GM23338 (cell line): ENCODE results near the gene FGF2. TPM values are rescaled to one million over a fixed set of nuclear protein-coding genes. Genes with fewer than 3 reads are reported as not detected.
A peak's percentile ranks its signal among the peaks of the same experiment; 100 is the strongest.

Experiments used
- ATAC-seq: fragments of 200-7000 bp; cut with Tn5 transposase; 3 replicates; pipeline ENCODE4 v1.9.1; 2020
- DNase-seq: peaks from one replicate; pipeline ENCODE4 v3.0.0-alpha.2; 2015; ENCODE audit warnings: low spot score
- H2AFZ ChIP-seq: fragments of 200-600 bp; sonication (generic); 2 replicates; pipeline ENCODE4 v1.8.0; 2016; ENCODE audit warnings: antibody characterized with exemption, mild to moderate bottlenecking, moderate library complexity
- H3F3A ChIP-seq: fragments of 200-600 bp; sonication (generic); replicated peaks from 2 replicates; pipeline ENCODE4 v1.8.0; 2017; ENCODE audit warnings: antibody characterized with exemption, mixed run types, low read depth
- H3K27ac ChIP-seq: fragments of 200-600 bp; sonication (generic); 2 replicates; pipeline ENCODE4 v1.6.1; 2016; ENCODE audit warnings: low read depth
- H3K27me3 ChIP-seq: fragments of 200-600 bp; sonication (generic); 2 replicates; pipeline ENCODE4 v1.8.0; 2016; ENCODE audit warnings: mild to moderate bottlenecking, mixed run types, moderate library complexity; ENCODE audit not compliant: insufficient read depth
- H3K36me3 ChIP-seq: fragments of 200-600 bp; sonication (generic); 2 replicates; pipeline ENCODE4 v1.8.0; 2016; ENCODE audit warnings: mild to moderate bottlenecking; ENCODE audit not compliant: insufficient read depth
- H3K4me1 ChIP-seq: fragments of 200-600 bp; sonication (generic); 2 replicates; pipeline ENCODE4 v1.8.0; 2016; ENCODE audit warnings: mild to moderate bottlenecking, moderate library complexity; ENCODE audit not compliant: insufficient read depth
- H3K4me2 ChIP-seq: fragments of 200-600 bp; sonication (generic); 2 replicates; pipeline ENCODE4 v1.7.1; 2017; ENCODE audit warnings: mixed run types
- H3K4me3 ChIP-seq: fragments of 200-600 bp; sonication (generic); 2 replicates; pipeline ENCODE4 v1.6.1; 2016; ENCODE audit warnings: mixed run types
- H3K79me2 ChIP-seq: fragments of 200-600 bp; sonication (generic); replicated peaks from 2 replicates; pipeline ENCODE4 v1.8.0; 2017; ENCODE audit warnings: mild to moderate bottlenecking; ENCODE audit not compliant: insufficient read depth
- H3K9me2 ChIP-seq: fragments of 200-600 bp; sonication (generic); 2 replicates; pipeline ENCODE4 v1.8.0; 2017; ENCODE audit not compliant: insufficient read depth
- H4K20me1 ChIP-seq: fragments of 200-600 bp; sonication (generic); replicated peaks from 2 replicates; pipeline ENCODE4 v1.8.0; 2017; ENCODE audit warnings: mild to moderate bottlenecking; ENCODE audit not compliant: insufficient read depth
- H3K27ac Mint-ChIP-seq: 2 replicates; pipeline ENCODE4 v1.8.0; 2020; ENCODE audit warnings: inconsistent platforms, mild to moderate bottlenecking, moderate library complexity, mixed read lengths
- H3K27me3 Mint-ChIP-seq: 3 replicates; pipeline ENCODE4 v1.8.0; 2022; ENCODE audit warnings: low read depth, mild to moderate bottlenecking, moderate library complexity, mixed read lengths, inconsistent platforms; ENCODE audit not compliant: insufficient read depth, poor library complexity
- H3K36me3 Mint-ChIP-seq: 3 replicates; pipeline ENCODE4 v1.8.0; 2021; ENCODE audit warnings: low read depth, mild to moderate bottlenecking, inconsistent platforms, moderate library complexity, mixed read lengths
- H3K4me1 Mint-ChIP-seq: 3 replicates; pipeline ENCODE4 v1.8.0; 2020; ENCODE audit warnings: mild to moderate bottlenecking, inconsistent platforms, mixed read lengths
- H3K4me3 Mint-ChIP-seq: 3 replicates; pipeline ENCODE4 v1.8.0; 2021; ENCODE audit warnings: moderate library complexity, mild to moderate bottlenecking, inconsistent platforms, mixed read lengths
- H3K9me3 Mint-ChIP-seq: 3 replicates; pipeline ENCODE4 v1.8.0; 2020; ENCODE audit warnings: moderate library complexity, mild to moderate bottlenecking, inconsistent platforms, mixed read lengths
- CREB1 ChIP-seq: fragments of 250-450 bp; sonication (Bioruptor Pico); IDR thresholded peaks from 2 replicates; pipeline ENCODE4 v1.5.0; 2020; ENCODE audit warnings: low read depth, mild to moderate bottlenecking, moderate library complexity
- ETS1 ChIP-seq: IDR thresholded peaks from 2 replicates; pipeline ENCODE4 v1.6.1; 2016; ENCODE audit warnings: antibody characterized with exemption
- EZH2 ChIP-seq: fragments of 200-600 bp; sonication (generic); IDR thresholded peaks from one replicate; pipeline ENCODE4 v1.8.0; 2017; ENCODE audit warnings: antibody characterized with exemption, mild to moderate bottlenecking, low read depth; ENCODE audit not compliant: unreplicated experiment
- EZH2phosphoT487 ChIP-seq: fragments of 200-600 bp; sonication (generic); IDR thresholded peaks from one replicate; pipeline ENCODE4 v1.8.1; 2018; ENCODE audit warnings: antibody characterized with exemption; ENCODE audit not compliant: unreplicated experiment
- JUNB ChIP-seq: IDR thresholded peaks from one replicate; pipeline ENCODE4 v1.6.1; 2016; ENCODE audit warnings: antibody characterized with exemption; ENCODE audit not compliant: unreplicated experiment
- NANOG ChIP-seq: IDR thresholded peaks from 2 replicates; pipeline ENCODE4 v1.6.1; 2016; ENCODE audit warnings: antibody characterized with exemption, borderline replicate concordance
- POLR2AphosphoS5 ChIP-seq: IDR thresholded peaks from 2 replicates; pipeline ENCODE4 v1.6.1; 2016; ENCODE audit warnings: antibody characterized with exemption, low read depth
- STAT1 ChIP-seq: IDR thresholded peaks from one replicate; pipeline ENCODE4 v1.6.1; 2016; ENCODE audit warnings: antibody characterized with exemption; ENCODE audit not compliant: unreplicated experiment
- ZNF114 ChIP-seq: fragments of 250-450 bp; sonication (Bioruptor Pico); IDR thresholded peaks from 2 replicates; pipeline ENCODE4 v1.5.0; 2020; ENCODE audit warnings: mild to moderate bottlenecking, moderate library complexity
- ZNF331 ChIP-seq: fragments of 250-450 bp; sonication (Bioruptor Pico); IDR thresholded peaks from 2 replicates; pipeline ENCODE4 v1.5.0; 2020; ENCODE audit warnings: low read depth, mild to moderate bottlenecking, moderate library complexity
- polyA plus RNA-seq: library from polyadenylated mRNA; unstranded; fragments of >200 nt; fragmentation: Nextera tagmentation; extraction: Ambion mirVana; gene quantifications from 2 replicates; pipeline ENCODE4 v1.2.1, GENCODE V29; 2016
- total RNA-seq: library from RNA; depleted of rRNA; stranded (reverse); fragments of >200 nt; shearing (Covaris generic); gene quantifications from 2 replicates; pipeline ENCODE4 v1.2.3, GENCODE V29; 2014
- TF ChIP-seq, protein P1 (sequence below): fragments of 250-450 bp; sonication (Bioruptor Pico); IDR thresholded peaks from 2 replicates; pipeline ENCODE4 v1.5.0; 2020; ENCODE audit warnings: mild to moderate bottlenecking, moderate library complexity
- TF ChIP-seq, protein P2 (sequence below): IDR thresholded peaks from one replicate; pipeline ENCODE4 v1.6.1; 2018; ENCODE audit warnings: antibody characterized with exemption; ENCODE audit not compliant: unreplicated experiment
- TF ChIP-seq, protein P3 (sequence below), 2 experiments: fragments of 200-600 bp in 1 of 2; sonication (generic) in 1 of 2; conservative IDR thresholded peaks; 2 replicates each; pipeline versions ENCODE4 v1.5.1 to v1.6.1; 2016 to 2017; ENCODE audit warnings: antibody characterized with exemption in 2 of 2, low read depth in 2 of 2, mild to moderate bottlenecking in 2 of 2, moderate library complexity in 1 of 2

Gene FGF2
- total and polyA plus RNA-seq, 2 experiments from 2014 or later = 28.3 to 84.4 TPM

- Mint-ChIP-seq H3K36me3 (no peaks in the 10 kb centered on the region), H3K9me3 (no peaks in the 10 kb centered on the region), H3K27me3 (no peaks in the 10 kb centered on the region), H3K27ac (no peak overlapping the region), H3K4me1 (peaks cover 10% of the 10 kb centered on the region; the same call in 2 of the 3 replicates), H3K4me3 (no peak overlapping the region; the same call in 2 of the 3 replicates)
- DNase-seq (no peak), ATAC-seq (no peak)
- Histone ChIP-seq H3K4me3 (no peak overlapping the region), H3F3A (0 out of 2 replicates have a peak, but pooled peaks cover 4% of the 10 kb centered on the region), H3K36me3 (no peaks in the 10 kb centered on the region), H3K27ac (no peak overlapping the region), H3K27me3 (no peaks in the 10 kb centered on the region), H3K9me2 (no peaks in the 10 kb centered on the region), H2AFZ (no peak overlapping the region), H3K79me2 (peaks cover 30% of the 10 kb centered on the region), H3K4me1 (peaks cover 26% of the 10 kb centered on the region), H3K4me2 (0 out of 2 replicates have a peak overlapping the region, but pooled peaks have one; percentile 19), H4K20me1 (no peaks in the 10 kb centered on the region)
- no peak for TF ChIP-seq ETS1
- TF ChIP-seq STAT1 = no peak
- TF ChIP-seq, protein P1, sequence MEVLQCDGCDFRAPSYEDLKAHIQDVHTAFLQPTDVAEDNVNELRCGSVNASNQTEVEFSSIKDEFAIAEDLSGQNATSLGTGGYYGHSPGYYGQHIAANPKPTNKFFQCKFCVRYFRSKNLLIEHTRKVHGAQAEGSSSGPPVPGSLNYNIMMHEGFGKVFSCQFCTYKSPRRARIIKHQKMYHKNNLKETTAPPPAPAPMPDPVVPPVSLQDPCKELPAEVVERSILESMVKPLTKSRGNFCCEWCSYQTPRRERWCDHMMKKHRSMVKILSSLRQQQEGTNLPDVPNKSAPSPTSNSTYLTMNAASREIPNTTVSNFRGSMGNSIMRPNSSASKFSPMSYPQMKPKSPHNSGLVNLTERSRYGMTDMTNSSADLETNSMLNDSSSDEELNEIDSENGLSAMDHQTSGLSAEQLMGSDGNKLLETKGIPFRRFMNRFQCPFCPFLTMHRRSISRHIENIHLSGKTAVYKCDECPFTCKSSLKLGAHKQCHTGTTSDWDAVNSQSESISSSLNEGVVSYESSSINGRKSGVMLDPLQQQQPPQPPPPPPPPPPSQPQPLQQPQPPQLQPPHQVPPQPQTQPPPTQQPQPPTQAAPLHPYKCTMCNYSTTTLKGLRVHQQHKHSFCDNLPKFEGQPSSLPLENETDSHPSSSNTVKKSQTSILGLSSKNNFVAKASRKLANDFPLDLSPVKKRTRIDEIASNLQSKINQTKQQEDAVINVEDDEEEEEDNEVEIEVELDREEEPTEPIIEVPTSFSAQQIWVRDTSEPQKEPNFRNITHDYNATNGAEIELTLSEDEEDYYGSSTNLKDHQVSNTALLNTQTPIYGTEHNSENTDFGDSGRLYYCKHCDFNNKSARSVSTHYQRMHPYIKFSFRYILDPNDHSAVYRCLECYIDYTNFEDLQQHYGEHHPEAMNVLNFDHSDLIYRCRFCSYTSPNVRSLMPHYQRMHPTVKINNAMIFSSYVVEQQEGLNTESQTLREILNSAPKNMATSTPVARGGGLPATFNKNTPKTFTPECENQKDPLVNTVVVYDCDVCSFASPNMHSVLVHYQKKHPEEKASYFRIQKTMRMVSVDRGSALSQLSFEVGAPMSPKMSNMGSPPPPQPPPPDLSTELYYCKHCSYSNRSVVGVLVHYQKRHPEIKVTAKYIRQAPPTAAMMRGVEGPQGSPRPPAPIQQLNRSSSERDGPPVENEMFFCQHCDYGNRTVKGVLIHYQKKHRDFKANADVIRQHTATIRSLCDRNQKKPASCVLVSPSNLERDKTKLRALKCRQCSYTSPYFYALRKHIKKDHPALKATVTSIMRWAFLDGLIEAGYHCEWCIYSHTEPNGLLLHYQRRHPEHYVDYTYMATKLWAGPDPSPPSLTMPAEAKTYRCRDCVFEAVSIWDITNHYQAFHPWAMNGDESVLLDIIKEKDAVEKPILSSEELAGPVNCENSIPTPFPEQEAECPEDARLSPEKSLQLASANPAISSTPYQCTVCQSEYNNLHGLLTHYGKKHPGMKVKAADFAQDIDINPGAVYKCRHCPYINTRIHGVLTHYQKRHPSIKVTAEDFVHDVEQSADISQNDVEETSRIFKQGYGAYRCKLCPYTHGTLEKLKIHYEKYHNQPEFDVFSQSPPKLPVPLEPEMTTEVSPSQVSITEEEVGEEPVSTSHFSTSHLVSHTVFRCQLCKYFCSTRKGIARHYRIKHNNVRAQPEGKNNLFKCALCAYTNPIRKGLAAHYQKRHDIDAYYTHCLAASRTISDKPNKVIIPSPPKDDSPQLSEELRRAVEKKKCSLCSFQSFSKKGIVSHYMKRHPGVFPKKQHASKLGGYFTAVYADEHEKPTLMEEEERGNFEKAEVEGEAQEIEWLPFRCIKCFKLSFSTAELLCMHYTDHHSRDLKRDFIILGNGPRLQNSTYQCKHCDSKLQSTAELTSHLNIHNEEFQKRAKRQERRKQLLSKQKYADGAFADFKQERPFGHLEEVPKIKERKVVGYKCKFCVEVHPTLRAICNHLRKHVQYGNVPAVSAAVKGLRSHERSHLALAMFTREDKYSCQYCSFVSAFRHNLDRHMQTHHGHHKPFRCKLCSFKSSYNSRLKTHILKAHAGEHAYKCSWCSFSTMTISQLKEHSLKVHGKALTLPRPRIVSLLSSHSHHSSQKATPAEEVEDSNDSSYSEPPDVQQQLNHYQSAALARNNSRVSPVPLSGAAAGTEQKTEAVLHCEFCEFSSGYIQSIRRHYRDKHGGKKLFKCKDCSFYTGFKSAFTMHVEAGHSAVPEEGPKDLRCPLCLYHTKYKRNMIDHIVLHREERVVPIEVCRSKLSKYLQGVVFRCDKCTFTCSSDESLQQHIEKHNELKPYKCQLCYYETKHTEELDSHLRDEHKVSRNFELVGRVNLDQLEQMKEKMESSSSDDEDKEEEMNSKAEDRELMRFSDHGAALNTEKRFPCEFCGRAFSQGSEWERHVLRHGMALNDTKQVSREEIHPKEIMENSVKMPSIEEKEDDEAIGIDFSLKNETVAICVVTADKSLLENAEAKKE (CRISPR knock-in tag) = no peak
- no peak for TF ChIP-seq NANOG
- TF ChIP-seq, protein P2, sequence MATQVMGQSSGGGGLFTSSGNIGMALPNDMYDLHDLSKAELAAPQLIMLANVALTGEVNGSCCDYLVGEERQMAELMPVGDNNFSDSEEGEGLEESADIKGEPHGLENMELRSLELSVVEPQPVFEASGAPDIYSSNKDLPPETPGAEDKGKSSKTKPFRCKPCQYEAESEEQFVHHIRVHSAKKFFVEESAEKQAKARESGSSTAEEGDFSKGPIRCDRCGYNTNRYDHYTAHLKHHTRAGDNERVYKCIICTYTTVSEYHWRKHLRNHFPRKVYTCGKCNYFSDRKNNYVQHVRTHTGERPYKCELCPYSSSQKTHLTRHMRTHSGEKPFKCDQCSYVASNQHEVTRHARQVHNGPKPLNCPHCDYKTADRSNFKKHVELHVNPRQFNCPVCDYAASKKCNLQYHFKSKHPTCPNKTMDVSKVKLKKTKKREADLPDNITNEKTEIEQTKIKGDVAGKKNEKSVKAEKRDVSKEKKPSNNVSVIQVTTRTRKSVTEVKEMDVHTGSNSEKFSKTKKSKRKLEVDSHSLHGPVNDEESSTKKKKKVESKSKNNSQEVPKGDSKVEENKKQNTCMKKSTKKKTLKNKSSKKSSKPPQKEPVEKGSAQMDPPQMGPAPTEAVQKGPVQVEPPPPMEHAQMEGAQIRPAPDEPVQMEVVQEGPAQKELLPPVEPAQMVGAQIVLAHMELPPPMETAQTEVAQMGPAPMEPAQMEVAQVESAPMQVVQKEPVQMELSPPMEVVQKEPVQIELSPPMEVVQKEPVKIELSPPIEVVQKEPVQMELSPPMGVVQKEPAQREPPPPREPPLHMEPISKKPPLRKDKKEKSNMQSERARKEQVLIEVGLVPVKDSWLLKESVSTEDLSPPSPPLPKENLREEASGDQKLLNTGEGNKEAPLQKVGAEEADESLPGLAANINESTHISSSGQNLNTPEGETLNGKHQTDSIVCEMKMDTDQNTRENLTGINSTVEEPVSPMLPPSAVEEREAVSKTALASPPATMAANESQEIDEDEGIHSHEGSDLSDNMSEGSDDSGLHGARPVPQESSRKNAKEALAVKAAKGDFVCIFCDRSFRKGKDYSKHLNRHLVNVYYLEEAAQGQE = no peak
- no peak for TF ChIP-seq ZNF331 (CRISPR knock-in tag)
- no peak for TF ChIP-seq POLR2AphosphoS5
- TF ChIP-seq, protein P3, sequence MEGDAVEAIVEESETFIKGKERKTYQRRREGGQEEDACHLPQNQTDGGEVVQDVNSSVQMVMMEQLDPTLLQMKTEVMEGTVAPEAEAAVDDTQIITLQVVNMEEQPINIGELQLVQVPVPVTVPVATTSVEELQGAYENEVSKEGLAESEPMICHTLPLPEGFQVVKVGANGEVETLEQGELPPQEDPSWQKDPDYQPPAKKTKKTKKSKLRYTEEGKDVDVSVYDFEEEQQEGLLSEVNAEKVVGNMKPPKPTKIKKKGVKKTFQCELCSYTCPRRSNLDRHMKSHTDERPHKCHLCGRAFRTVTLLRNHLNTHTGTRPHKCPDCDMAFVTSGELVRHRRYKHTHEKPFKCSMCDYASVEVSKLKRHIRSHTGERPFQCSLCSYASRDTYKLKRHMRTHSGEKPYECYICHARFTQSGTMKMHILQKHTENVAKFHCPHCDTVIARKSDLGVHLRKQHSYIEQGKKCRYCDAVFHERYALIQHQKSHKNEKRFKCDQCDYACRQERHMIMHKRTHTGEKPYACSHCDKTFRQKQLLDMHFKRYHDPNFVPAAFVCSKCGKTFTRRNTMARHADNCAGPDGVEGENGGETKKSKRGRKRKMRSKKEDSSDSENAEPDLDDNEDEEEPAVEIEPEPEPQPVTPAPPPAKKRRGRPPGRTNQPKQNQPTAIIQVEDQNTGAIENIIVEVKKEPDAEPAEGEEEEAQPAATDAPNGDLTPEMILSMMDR (conservative IDR thresholded peaks at IDR 0.05; ENCODE audit: low read depth in 2 of 2) = no peak
- TF ChIP-seq EZH2phosphoT487 = no peak
- TF ChIP-seq JUNB = no peak
- TF ChIP-seq CREB1 (CRISPR knock-in tag) = no peak
- no peak for TF ChIP-seq EZH2
- no peak for TF ChIP-seq ZNF114 (CRISPR knock-in tag)
These were observed 93.8 kb downstream of the FGF2 start for GRCh38 chr4:122920473-122920872.
